ENCODE measurements around the gene TM9SF2.
A peak's percentile ranks its signal among the peaks of the same experiment; 100 is the strongest.

Gene TM9SF2

DNA sequence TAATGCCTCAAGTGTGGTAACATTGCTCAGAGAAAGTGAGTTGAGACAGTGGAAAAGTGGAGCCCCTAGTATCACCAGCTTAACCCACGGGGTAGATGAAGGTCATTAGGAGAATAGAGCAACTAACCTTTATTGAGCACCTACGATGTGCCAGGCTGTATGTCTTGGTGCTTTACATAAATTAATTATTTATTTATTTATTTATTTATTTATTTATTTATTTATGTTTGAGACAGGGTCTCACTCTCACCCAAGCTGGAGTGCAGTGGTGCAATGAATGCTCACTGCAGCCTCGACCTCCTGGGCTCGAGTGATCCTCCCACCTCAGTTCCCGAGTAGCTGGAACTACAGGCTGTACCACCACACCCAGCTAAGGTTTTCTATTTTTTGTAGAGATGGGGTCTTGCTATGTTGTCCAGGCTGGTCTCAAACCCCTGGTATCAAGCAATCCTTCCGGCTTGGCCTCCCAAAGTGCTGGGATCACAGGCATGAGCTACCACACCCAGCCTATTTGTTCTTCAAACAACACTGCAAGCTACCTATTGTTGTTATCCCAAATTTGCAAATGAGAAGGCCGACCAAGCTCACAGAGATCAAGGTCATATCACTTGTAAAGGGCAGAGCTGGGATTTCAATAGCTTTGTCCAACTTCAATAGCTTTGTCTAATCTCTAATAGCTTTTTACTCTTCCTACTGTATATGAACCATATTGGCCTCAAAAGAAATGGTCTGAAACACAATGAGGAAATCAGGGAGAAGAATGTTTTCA lies 79.4 kb downstream of the TM9SF2 start:
- no peak for DNase-seq

GRCh38 chr13:99582511-99582910 lies 81.2 kb downstream of the TM9SF2 start:
- no peak for DNase-seq

DNA sequence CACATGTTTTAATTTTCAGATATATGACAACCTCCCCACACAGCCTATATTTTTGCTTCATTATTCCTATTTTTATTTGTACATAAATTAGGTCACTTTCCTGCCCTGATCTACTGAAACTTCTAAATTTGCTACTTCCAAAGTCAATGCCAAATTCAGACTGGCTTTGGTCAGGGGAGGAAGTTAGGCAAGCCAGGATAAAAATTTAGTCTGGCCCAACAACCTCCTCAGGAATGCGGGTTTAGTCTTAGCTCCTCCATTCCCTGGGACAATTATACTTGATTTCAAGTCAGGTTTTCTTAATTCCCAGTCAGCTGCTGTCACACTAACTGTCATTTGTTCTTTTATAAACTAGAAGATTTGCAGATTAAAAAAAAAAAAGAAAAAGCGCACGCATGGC lies 84.3 kb downstream of the TM9SF2 start:
- DNase-seq, result no peak

- no peak for DNase-seq
Measured at GRCh38 chr13:99587021-99587420, 85.7 kb downstream of the TM9SF2 start.

- DNase-seq, result no peak
Measured at GRCh38 chr13:99587893-99588606, 86.8 kb downstream of the TM9SF2 start.

- no peak for DNase-seq
Measured at GRCh38 chr13:99589575-99589974, 88.3 kb downstream of the TM9SF2 start.

- no peak for DNase-seq
Measured at GRCh38 chr13:99590519-99591011, 89.3 kb downstream of the TM9SF2 start.

- no peak for DNase-seq
Measured at GRCh38 chr13:99596180-99596579, 94.9 kb downstream of the TM9SF2 start.

- DNase-seq, result no peak
Measured at GRCh38 chr13:99600318-99600717, 99.0 kb downstream of the TM9SF2 start.

DNA sequence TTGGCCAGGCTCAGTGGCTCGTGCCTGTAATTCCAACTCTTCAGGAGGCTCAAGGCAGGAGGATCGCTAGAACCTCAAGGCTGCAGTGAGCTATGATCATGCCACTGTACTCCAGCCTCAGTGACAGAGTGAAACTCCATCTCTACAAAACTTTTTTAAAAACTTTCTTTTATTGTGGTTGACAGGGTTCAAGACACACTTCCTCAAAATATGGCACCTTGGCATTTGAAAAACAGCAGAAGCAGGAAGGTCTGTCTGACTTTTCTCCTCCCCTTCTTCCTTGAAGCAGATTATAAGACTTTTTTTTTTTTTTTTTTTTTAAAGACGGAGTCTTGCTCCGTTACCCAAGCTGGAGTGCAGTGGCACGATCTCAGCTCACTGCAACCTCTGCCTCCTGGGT lies 100.3 kb downstream of the TM9SF2 start:
- DNase-seq, result no peak

DNA sequence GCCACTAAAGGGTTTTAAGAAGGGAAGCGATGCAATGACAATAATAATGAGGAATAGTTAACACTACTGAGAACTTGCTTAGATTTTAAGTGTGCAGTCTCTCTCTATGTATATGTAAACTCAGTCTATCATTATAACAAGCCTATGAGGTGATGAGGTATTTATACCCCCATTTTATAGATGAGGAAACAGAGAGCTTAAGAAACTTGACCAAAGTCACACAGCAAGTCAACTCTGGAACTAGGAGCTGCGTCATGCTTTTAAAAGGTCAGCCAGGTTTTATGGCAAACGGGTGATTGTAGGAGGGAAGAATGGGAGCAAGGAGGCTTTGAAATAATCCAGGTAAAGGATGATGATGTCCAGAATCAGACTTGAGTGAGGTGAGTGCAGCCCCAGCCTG lies 103.4 kb downstream of the TM9SF2 start:
- no peak for DNase-seq

GRCh38 chr13:99605420-99606323 lies 104.4 kb downstream of the TM9SF2 start:
- peak; percentile 38 for DNase-seq

DNA sequence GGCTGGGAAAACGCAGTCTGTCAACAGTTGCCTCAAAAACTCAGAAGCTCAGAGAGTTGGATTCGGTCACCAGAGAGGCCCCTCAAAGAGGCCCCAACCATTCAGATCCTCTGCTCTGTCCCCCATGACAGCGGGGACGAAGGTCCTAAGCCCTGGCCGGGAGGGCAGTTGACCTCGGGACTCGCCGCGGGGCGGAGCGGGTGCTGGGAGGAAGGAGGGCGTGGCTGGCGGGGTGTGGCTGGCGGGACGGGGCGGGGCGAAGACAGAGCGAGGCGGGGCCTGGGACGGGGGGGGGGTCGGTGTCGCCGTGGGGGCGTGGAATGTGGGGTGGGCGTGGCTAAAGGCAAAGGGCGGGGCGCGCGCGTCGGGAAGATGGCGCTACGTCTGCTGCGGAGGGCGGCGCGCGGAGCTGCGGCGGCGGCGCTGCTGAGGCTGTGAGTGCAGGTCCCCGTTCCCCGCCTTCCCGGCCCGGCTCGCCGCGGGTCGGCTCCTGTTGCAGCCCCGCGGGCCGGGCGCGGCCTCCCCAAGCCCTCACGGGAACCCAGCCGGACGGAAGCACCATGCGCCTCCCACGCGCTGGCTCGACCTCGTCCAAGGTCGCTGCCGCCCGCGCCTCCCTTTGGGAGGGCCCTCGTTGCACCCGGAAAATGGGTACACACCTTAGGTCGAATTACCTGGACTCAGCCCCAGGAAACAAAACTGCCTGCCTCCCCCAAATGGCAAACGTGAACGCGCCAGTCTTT lies 105.2 kb downstream of the TM9SF2 start, which contains the start of gene CLYBL:
CLYBL (plus strand) TSS at position 367 of the 743 bp plus-strand sequence.
- peak; percentile 88 for DNase-seq

- DNase-seq, result no peak
Measured at GRCh38 chr13:99608345-99608744, 107.1 kb downstream of the TM9SF2 start.

GRCh38 chr13:99610702-99611289 lies 109.5 kb downstream of the TM9SF2 start:
- no peak for DNase-seq
